Mesodermal cell (in vitro differentiated cells): Measurements from ENCODE around the gene RAP1GAP.
"Not testable (repeated sequence)": the region's sequence is repeated elsewhere in the genome, so short reads cannot be mapped to it uniquely, and the experiment has no call there.

Experiments used
- H3K27ac ChIP-seq: 2 replicates; pipeline ENCODE4 v1.7.0; 2013; ENCODE audit warnings: mild to moderate bottlenecking, low read depth, low read length, moderate library complexity; ENCODE audit not compliant: severe bottlenecking
- H3K36me3 ChIP-seq: 2 replicates; pipeline ENCODE4 v1.7.1; 2013; ENCODE audit warnings: mild to moderate bottlenecking, low read length, moderate library complexity; ENCODE audit not compliant: control insufficient read depth, insufficient read depth
- H3K4me1 ChIP-seq: one replicate; pipeline ENCODE4 v1.7.1; 2013; ENCODE audit warnings: mild to moderate bottlenecking, low read length; ENCODE audit not compliant: insufficient read depth, control insufficient read depth, poor library complexity, severe bottlenecking
- H3K4me3 ChIP-seq: 2 replicates; pipeline ENCODE4 v1.7.0; 2013; ENCODE audit warnings: low read length, control low read depth, mild to moderate bottlenecking; ENCODE audit not compliant: insufficient read depth, poor library complexity, severe bottlenecking; ENCODE audit errors: extremely low read depth
- H3K9me3 ChIP-seq: 2 replicates; pipeline ENCODE4 v1.7.1; 2013; ENCODE audit warnings: mild to moderate bottlenecking, low read length, moderate library complexity; ENCODE audit not compliant: control insufficient read depth
- WGBS, 2 experiments: methylation state at CpG; one replicate each; pipeline ENCODE4 v1.1.5; 2013; ENCODE audit warnings: missing lambda C conversion rate in 2 of 2; ENCODE audit not compliant: insufficient coverage in 2 of 2; 5-methylcytosine and 5-hydroxymethylcytosine counted together

The RAP1GAP gene

GRCh38 chr1:21633141-21633755 is 35.9 kb downstream of the RAP1GAP start:
- Histone ChIP-seq H3K4me3 (no peak overlapping the region), H3K4me1 (peaks cover 16% of the 10 kb centered on the region), H3K9me3 (no peaks in the 10 kb centered on the region), H3K27ac (no peak overlapping the region), H3K36me3 (no peaks in the 10 kb centered on the region)
- WGBS, 2 experiments, result 89 to 97% methylated on average over 3 to 7 of the region's 7 CpGs

- Histone ChIP-seq H3K9me3 (no peaks in the 10 kb centered on the region), H3K36me3 (no peaks in the 10 kb centered on the region), H3K4me1 (peaks cover 16% of the 10 kb centered on the region), H3K4me3 (no peak overlapping the region), H3K27ac (no peak overlapping the region)
- WGBS, 2 experiments, result 67 to 69% methylated on average over 12 to 16 of the region's 19 CpGs
Measured at GRCh38 chr1:21631944-21632887, 36.9 kb downstream of the RAP1GAP start.

- peaks cover 16% of the 10 kb centered on the region for H3K4me1 ChIP-seq
- H3K27ac ChIP-seq, H3K4me3 ChIP-seq, H3K9me3 ChIP-seq, H3K36me3 ChIP-seq: not testable (repeated sequence)
- WGBS, 2 experiments, result 88 to 95% methylated on average over 4 of the region's 8 CpGs
Measured at GRCh38 chr1:21631590-21631943, 37.6 kb downstream of the RAP1GAP start.

GRCh38 chr1:21630571-21631343 is 38.4 kb downstream of the RAP1GAP start:
- Histone ChIP-seq H3K4me3 (no peak overlapping the region), H3K9me3 (no peaks in the 10 kb centered on the region), H3K27ac (no peak overlapping the region), H3K4me1 (peaks cover 16% of the 10 kb centered on the region), H3K36me3 (no peaks in the 10 kb centered on the region)
- WGBS, 2 experiments, result 31 to 45% methylated on average over 10 to 12 of the region's 13 CpGs

GRCh38 chr1:21629971-21630370 is 39.2 kb downstream of the RAP1GAP start:
- Histone ChIP-seq H3K27ac (no peak overlapping the region), H3K4me3 (no peak overlapping the region), H3K9me3 (no peaks in the 10 kb centered on the region), H3K4me1 (peaks cover 13% of the 10 kb centered on the region), H3K36me3 (no peaks in the 10 kb centered on the region)
- WGBS, 2 experiments, result 89 to 94% methylated on average over 3 of the region's 4 CpGs

- Histone ChIP-seq H3K27ac (no peak overlapping the region), H3K4me3 (no peak overlapping the region), H3K9me3 (no peaks in the 10 kb centered on the region), H3K4me1 (peaks cover 15% of the 10 kb centered on the region), H3K36me3 (no peaks in the 10 kb centered on the region)
- 58 to 75% methylated on average over 5 to 6 of the region's 7 CpGs for WGBS, 2 experiments
Measured at GRCh38 chr1:21628798-21629393, 40.3 kb downstream of the RAP1GAP start.

GRCh38 chr1:21626921-21627339 is 42.2 kb downstream of the RAP1GAP start:
- peaks cover 20% of the 10 kb centered on the region for H3K4me1 ChIP-seq
- no peak overlapping the region for H3K4me3 ChIP-seq
- H3K9me3 ChIP-seq, result no peaks in the 10 kb centered on the region
- 85 to 91% methylated on average over 8 to 9 of the region's 11 CpGs for whole genome bisulfite sequencing, 2 experiments
- H3K27ac ChIP-seq, result no peak overlapping the region
- no peaks in the 10 kb centered on the region for H3K36me3 ChIP-seq

GRCh38 chr1:21625390-21626190 is 43.6 kb downstream of the RAP1GAP start:
- peaks cover 18% of the 10 kb centered on the region for H3K4me1 ChIP-seq
- no peaks in the 10 kb centered on the region for H3K9me3 ChIP-seq
- H3K27ac ChIP-seq, result no peak overlapping the region
- no peak overlapping the region for H3K4me3 ChIP-seq
- WGBS, 2 experiments, result 86 to 92% methylated on average over 8 to 11 of the region's 13 CpGs
- no peaks in the 10 kb centered on the region for H3K36me3 ChIP-seq

GRCh38 chr1:21624571-21625389 is 44.4 kb downstream of the RAP1GAP start:
- 81 to 85% methylated on average over 8 to 10 of the region's 11 CpGs for WGBS, 2 experiments
- no peak overlapping the region for H3K4me3 ChIP-seq

More at GRCh38 chr1:21624571-21625389, 44.4 kb downstream of the RAP1GAP start:
- H3K36me3 ChIP-seq, result no peaks in the 10 kb centered on the region
- H3K27ac ChIP-seq, result no peak overlapping the region
- H3K9me3 ChIP-seq, result no peaks in the 10 kb centered on the region
- H3K4me1 ChIP-seq, result peaks cover 18% of the 10 kb centered on the region
